ENCODE measurements around the gene EBI3. TPM values are rescaled to one million over a fixed set of nuclear protein-coding genes. Genes with fewer than 3 reads are reported as not detected.
"Not testable (repeated sequence)": the region's sequence is repeated elsewhere in the genome, so short reads cannot be mapped to it uniquely, and the experiment has no call there.

EBI3 gene
- total RNA-seq, 1 experiment from 2014 or later = 1.2 TPM

DNA sequence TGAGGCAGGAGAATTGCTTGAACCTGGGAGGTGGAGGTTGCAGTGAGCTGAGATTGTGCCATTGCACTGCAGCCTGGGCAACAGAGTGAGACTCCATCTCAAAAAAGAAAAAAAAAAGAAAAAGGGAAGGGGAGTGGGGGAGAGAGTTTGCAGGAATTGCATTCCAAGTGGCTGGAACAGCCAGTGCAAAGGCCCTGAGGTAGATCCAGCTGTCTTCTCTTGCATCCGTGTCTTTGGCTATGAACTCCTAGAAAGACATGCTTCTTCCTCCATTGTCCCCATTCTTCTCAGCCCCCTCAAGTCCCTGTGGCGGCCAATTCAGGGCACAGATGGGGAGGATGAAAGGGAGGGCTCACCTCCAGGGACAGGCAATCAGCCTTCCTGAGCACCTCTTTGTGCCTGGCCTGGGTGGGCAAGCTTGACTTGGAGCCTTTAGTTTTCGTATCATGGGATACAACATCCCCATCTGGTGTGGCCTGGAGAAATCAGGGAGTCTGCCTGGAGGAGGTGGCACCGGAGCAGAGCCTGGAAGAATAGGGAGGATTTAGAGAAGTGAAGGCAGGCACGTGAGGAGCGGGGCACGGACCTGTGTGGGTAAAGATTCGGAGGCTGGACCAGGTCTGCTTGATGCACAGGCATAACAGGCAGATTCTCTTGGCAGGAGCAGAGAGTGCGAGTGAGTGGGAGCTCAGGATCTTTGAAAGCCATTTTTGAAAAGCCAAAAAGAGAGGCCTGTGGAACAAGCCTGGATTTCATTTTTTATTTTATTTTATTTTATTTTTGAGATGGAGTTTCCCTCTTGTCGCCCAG, 41.8 kb upstream of the EBI3 start:
- Mint-ChIP-seq H3K36me3 (ENCODE audit: insufficient read depth, unreplicated experiment) (peaks cover 10% of the 10 kb centered on the region), H3K9me3 (ENCODE audit: low read depth, unreplicated experiment) (no peaks in the 10 kb centered on the region), H3K4me3 (ENCODE audit: low read depth, unreplicated experiment) (no peak overlapping the region), H3K4me1 (ENCODE audit: low read depth, unreplicated experiment) (no peaks in the 10 kb centered on the region), H3K27ac (ENCODE audit: unreplicated experiment) (no peak overlapping the region), H3K27me3 (ENCODE audit: unreplicated experiment) (peaks cover 28% of the 10 kb centered on the region)
- CTCF ChIA-PET = no interaction called here
- no TSS peak for BruUV-seq (replicated peaks)
- no peak for DNase-seq
- intact Hi-C loops (cut with micrococcal nuclease; ENCODE audit: unreplicated experiment) = loop anchor here (10.0 kb wide), 1 partner anchor 133 kb away; no protein-coding TSS in a partner anchor
- TF ChIP-seq, protein P1, sequence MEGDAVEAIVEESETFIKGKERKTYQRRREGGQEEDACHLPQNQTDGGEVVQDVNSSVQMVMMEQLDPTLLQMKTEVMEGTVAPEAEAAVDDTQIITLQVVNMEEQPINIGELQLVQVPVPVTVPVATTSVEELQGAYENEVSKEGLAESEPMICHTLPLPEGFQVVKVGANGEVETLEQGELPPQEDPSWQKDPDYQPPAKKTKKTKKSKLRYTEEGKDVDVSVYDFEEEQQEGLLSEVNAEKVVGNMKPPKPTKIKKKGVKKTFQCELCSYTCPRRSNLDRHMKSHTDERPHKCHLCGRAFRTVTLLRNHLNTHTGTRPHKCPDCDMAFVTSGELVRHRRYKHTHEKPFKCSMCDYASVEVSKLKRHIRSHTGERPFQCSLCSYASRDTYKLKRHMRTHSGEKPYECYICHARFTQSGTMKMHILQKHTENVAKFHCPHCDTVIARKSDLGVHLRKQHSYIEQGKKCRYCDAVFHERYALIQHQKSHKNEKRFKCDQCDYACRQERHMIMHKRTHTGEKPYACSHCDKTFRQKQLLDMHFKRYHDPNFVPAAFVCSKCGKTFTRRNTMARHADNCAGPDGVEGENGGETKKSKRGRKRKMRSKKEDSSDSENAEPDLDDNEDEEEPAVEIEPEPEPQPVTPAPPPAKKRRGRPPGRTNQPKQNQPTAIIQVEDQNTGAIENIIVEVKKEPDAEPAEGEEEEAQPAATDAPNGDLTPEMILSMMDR (IDR thresholded peaks at IDR 0.05; ENCODE audit: unreplicated experiment) = no peak

DNA sequence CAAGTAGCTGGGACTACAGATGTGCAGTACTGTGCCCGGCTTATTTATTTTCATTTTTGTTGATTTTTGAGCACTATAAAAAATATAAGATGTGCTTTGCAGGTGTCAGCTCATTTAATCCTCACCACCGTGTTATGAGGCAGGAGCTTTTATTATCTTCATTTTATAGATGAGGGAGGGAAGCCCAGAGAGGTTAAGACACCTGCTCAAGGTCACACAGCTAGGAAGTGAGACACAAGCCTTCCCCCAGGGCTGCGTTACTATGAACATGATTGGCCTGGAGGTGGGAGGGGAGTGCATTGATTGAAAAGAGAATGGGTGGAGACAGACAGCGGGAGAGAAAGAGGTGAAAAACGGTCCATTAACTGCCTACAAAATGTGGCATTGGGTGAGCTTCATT, 39.7 kb upstream of the EBI3 start:
- CTCF ChIA-PET = no interaction called here
- Mint-ChIP-seq H3K9me3 (ENCODE audit: low read depth, unreplicated experiment) (no peaks in the 10 kb centered on the region), H3K36me3 (ENCODE audit: insufficient read depth, unreplicated experiment) (peaks cover under 1% of the 10 kb centered on the region), H3K4me3 (ENCODE audit: low read depth, unreplicated experiment) (no peak overlapping the region), H3K4me1 (ENCODE audit: low read depth, unreplicated experiment) (no peaks in the 10 kb centered on the region), H3K27me3 (ENCODE audit: unreplicated experiment) (peaks cover 39% of the 10 kb centered on the region), H3K27ac (ENCODE audit: unreplicated experiment) (no peak overlapping the region)
- TF ChIP-seq, protein P1 (IDR thresholded peaks at IDR 0.05; ENCODE audit: unreplicated experiment) = no peak
- no peak for DNase-seq
- intact Hi-C loops (cut with micrococcal nuclease; ENCODE audit: unreplicated experiment) = loop anchor here (10.0 kb wide), 1 partner anchor 135 kb away; no protein-coding TSS in a partner anchor
- no TSS peak for BruUV-seq (replicated peaks)

DNA sequence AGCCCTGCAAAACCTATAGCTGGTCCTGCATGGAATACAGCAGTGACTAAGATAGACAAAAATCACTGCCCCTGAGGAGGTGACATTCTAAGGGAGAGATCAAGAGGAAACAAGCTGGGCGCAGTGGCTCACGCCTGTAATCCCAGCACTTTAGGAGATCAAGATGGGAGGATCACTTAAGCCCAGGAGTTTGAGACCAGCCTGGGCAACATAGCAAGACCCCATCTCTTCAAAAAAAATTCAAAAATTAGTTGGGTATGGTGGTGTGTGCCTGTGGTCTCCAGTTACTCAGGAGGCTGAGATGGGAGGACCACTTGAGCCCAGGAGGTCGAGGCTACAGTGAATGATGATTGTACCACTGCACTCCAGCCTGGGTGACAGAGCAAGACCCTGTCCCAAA, 36.8 kb upstream of the EBI3 start:
- peaks cover 43% of the 10 kb centered on the region for H3K27me3 Mint-ChIP-seq (ENCODE audit: unreplicated experiment)
- H3K4me3 Mint-ChIP-seq (ENCODE audit: low read depth, unreplicated experiment); intact Hi-C loops (cut with micrococcal nuclease; ENCODE audit: unreplicated experiment); H3K4me1 Mint-ChIP-seq (ENCODE audit: low read depth, unreplicated experiment); BruUV-seq (replicated peaks); H3K27ac Mint-ChIP-seq (ENCODE audit: unreplicated experiment); DNase-seq; H3K9me3 Mint-ChIP-seq (ENCODE audit: low read depth, unreplicated experiment); CTCF ChIA-PET; H3K36me3 Mint-ChIP-seq (ENCODE audit: insufficient read depth, unreplicated experiment): not testable (repeated sequence)

DNA sequence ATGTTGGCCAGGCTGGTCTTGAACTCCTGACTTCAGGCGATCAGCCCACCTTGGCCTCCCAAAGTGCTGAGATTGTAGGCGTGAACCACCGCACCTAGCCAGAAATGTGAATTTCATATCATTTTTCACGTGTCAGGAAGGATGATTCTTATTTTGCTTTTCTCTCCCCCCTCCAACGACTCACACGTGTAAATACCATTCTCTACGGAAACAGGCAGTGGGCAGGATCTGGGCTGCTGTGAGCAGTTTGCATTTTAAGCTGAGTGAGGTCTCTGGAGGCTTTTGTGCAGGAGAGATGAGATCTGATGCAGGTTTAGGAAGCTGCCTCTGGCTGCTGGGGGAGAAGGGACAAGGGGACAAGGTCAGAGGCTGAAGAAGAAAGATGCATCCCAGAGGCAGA, 35.0 kb upstream of the EBI3 start:
- TF ChIP-seq, protein P1 (IDR thresholded peaks at IDR 0.05; ENCODE audit: unreplicated experiment) = no peak
- H3K4me3 Mint-ChIP-seq (ENCODE audit: low read depth, unreplicated experiment) = no peak overlapping the region
- peaks cover 7% of the 10 kb centered on the region for H3K9me3 Mint-ChIP-seq (ENCODE audit: low read depth, unreplicated experiment)
- CTCF ChIA-PET = no interaction called here
- intact Hi-C loops (cut with micrococcal nuclease; ENCODE audit: unreplicated experiment) = no loop called here
- no peak for DNase-seq
- H3K4me1 Mint-ChIP-seq (ENCODE audit: low read depth, unreplicated experiment) = peaks cover 12% of the 10 kb centered on the region
- peaks cover 61% of the 10 kb centered on the region for H3K27me3 Mint-ChIP-seq (ENCODE audit: unreplicated experiment)
- peaks cover 10% of the 10 kb centered on the region for H3K36me3 Mint-ChIP-seq (ENCODE audit: insufficient read depth, unreplicated experiment)
- no peak overlapping the region for H3K27ac Mint-ChIP-seq (ENCODE audit: unreplicated experiment)
- no TSS peak for BruUV-seq (replicated peaks)

DNA sequence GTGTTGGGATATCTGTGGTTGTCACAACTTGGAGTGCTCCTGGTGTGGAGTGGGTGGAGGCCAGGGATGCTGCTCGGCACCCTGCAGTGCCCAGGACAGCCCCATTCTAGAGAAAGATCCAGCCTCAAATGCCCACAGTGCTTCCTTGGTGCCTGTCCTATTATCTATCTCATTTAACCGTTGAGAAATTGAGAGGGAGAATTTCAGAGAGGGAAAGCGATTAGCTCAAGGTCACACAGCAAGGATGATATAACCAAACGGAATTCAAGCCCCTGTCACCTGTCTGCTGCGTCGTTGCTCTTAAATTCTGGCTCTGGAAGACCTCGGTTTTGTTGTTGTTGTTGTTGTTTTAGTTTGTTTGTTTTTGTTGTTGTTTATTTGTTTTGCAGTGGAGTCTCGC, 33.3 kb upstream of the EBI3 start:
- BruUV-seq (replicated peaks) = no TSS peak
- peaks cover 7% of the 10 kb centered on the region for H3K9me3 Mint-ChIP-seq (ENCODE audit: low read depth, unreplicated experiment)
- CTCF ChIA-PET = no interaction called here

More for the DNA sequence above, 33.3 kb upstream of the EBI3 start:
- no peak overlapping the region for H3K4me3 Mint-ChIP-seq (ENCODE audit: low read depth, unreplicated experiment)
- no peak overlapping the region for H3K27ac Mint-ChIP-seq (ENCODE audit: unreplicated experiment)
- peaks cover 78% of the 10 kb centered on the region for H3K27me3 Mint-ChIP-seq (ENCODE audit: unreplicated experiment)
- intact Hi-C loops (cut with micrococcal nuclease; ENCODE audit: unreplicated experiment) = no loop called here
- TF ChIP-seq, protein P1 (IDR thresholded peaks at IDR 0.05; ENCODE audit: unreplicated experiment) = no peak
- peaks cover 12% of the 10 kb centered on the region for H3K4me1 Mint-ChIP-seq (ENCODE audit: low read depth, unreplicated experiment)
- no peak for DNase-seq
- peaks cover 10% of the 10 kb centered on the region for H3K36me3 Mint-ChIP-seq (ENCODE audit: insufficient read depth, unreplicated experiment)
